Breast epithelium (tissue), 3 donors: ENCODE data around the gene PRKCSH.

ENCODE experiments used
- POLR2A ChIP-seq: fragments of 450-650 bp; IDR thresholded peaks from one replicate; pipeline ENCODE4 v1.6.1; 2016; ENCODE audit warnings: antibody characterized with exemption, mild to moderate bottlenecking, moderate library complexity
- TF ChIP-seq, protein P1 (sequence below), 3 donors: fragments of 450-650 bp; IDR thresholded peaks; one replicate each; pipeline ENCODE4 v1.5.1; 2016 to 2017; ENCODE audit warnings: antibody characterized with exemption in 3 of 3, mild to moderate bottlenecking in 3 of 3, moderate library complexity in 3 of 3

DNA sequence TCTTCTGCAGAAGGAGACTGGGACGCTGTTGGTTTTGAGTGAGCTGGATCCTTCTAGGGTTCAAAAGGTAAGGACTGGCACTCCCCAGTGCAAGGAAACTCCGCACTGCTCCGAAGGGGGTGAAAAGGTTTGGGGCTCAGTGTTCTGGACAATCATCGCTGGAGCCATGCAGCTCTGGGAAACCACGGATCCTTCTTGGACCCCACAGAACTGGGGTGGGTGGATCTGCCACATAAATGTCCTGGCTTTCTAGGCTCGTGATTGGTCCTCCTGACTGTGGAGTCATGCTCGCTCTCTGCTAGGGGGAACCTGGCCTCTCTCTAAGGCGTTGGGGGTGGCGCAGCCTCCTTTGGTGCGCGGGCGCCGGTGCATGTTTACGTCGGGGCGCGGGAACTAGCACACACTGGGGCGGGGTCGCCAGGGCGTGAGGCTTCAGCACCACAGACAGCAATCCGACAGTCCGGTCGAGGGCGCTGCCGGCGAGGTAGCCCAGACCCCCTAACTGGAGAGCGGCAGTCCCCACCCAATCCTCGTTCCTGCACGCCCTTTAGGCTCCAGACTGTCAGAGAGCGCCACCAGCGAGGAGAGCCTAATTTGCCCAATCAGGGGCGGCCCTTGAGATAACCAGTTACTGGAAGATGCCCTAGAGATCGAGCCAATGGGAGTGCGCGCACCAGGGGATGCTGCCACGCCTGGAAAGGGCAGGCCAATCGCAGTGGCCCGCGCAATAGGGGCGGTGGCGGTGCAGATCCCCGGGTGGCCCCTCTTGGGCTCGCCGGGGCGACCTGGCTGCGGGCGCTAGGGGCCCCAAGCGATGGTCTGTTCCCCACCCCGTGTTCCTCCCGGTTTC is 46.3 kb downstream of the PRKCSH start:
- TF ChIP-seq, protein P1, sequence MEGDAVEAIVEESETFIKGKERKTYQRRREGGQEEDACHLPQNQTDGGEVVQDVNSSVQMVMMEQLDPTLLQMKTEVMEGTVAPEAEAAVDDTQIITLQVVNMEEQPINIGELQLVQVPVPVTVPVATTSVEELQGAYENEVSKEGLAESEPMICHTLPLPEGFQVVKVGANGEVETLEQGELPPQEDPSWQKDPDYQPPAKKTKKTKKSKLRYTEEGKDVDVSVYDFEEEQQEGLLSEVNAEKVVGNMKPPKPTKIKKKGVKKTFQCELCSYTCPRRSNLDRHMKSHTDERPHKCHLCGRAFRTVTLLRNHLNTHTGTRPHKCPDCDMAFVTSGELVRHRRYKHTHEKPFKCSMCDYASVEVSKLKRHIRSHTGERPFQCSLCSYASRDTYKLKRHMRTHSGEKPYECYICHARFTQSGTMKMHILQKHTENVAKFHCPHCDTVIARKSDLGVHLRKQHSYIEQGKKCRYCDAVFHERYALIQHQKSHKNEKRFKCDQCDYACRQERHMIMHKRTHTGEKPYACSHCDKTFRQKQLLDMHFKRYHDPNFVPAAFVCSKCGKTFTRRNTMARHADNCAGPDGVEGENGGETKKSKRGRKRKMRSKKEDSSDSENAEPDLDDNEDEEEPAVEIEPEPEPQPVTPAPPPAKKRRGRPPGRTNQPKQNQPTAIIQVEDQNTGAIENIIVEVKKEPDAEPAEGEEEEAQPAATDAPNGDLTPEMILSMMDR (IDR thresholded peaks at IDR 0.05) = no peak
- TF ChIP-seq POLR2A = no peak
